Measurements from ENCODE around the gene E2F8.

The E2F8 gene

GRCh38 chr11:19286411-19286810 is 45.7 kb upstream of the E2F8 start:
- H3K36me3 ChIP-seq (ENCODE audit: low read length), result no peaks in the 10 kb centered on the region
- no peak overlapping the region for H3K27ac ChIP-seq (ENCODE audit: low read depth, low read length)
- no peak overlapping the region for H3K9ac ChIP-seq (ENCODE audit: low read length)
- no peak overlapping the region for H3K4me3 ChIP-seq (ENCODE audit: insufficient read depth, low read length, poor library complexity, severe bottlenecking)
- no peaks in the 10 kb centered on the region for H4K20me1 ChIP-seq (ENCODE audit: low read depth, low read length)
- H3K9me3 ChIP-seq (ENCODE audit: insufficient read depth, low read length), result no peaks in the 10 kb centered on the region
- H2AFZ ChIP-seq (ENCODE audit: low read depth, low read length, severe bottlenecking), result no peak overlapping the region
- no peaks in the 10 kb centered on the region for H3K9me2 ChIP-seq (replicated peaks; ENCODE audit: insufficient read depth, low read length)
- no peaks in the 10 kb centered on the region for H3F3A ChIP-seq (ENCODE audit: insufficient read depth)
- H3K27me3 ChIP-seq (ENCODE audit: low read length), result no peaks in the 10 kb centered on the region
- no peak overlapping the region for H3K4me2 ChIP-seq (ENCODE audit: low read depth, low read length, poor library complexity, severe bottlenecking)
- H3K79me2 ChIP-seq (ENCODE audit: insufficient read depth, low read length), result no peaks in the 10 kb centered on the region
- TF ChIP-seq CTCF (IDR thresholded peaks at IDR 0.05; ENCODE audit: insufficient read depth, low read length, poor library complexity, severe bottlenecking) (no peak), EZH2phosphoT487 (conservative IDR thresholded peaks at IDR 0.05; ENCODE audit: low read length) (no peak)

DNA sequence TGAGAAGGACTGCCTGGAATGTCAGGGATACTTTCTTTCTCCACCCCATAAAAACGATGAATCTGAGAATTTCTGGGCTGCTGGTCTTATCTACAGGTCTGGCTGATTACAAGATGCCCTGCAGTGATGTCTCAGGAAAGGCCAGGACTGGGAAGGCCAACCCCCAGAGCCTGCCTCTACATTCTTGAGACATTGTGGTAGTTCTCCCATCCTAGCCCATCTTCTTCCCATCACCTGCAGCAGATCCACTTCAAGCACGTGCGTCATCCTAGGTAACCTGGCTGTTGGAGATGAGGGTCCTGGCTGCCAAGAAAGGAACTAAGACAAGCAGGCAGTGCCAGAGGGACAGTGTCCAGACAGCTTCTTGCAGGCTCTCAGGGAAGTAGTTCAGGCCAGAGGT is 44.1 kb upstream of the E2F8 start:
- Histone ChIP-seq H3K9me2 (replicated peaks; ENCODE audit: insufficient read depth, low read length) (no peaks in the 10 kb centered on the region), H3K27me3 (ENCODE audit: low read length) (no peaks in the 10 kb centered on the region), H3K4me2 (ENCODE audit: low read depth, low read length, poor library complexity, severe bottlenecking) (no peak overlapping the region), H3K36me3 (ENCODE audit: low read length) (no peaks in the 10 kb centered on the region), H3K9ac (ENCODE audit: low read length) (no peak overlapping the region), H3K79me2 (ENCODE audit: insufficient read depth, low read length) (no peaks in the 10 kb centered on the region), H3K9me3 (ENCODE audit: insufficient read depth, low read length) (no peaks in the 10 kb centered on the region), H3K27ac (ENCODE audit: low read depth, low read length) (no peak overlapping the region), H3K4me3 (ENCODE audit: insufficient read depth, low read length, poor library complexity, severe bottlenecking) (no peak overlapping the region), H3F3A (ENCODE audit: insufficient read depth) (no peaks in the 10 kb centered on the region), H2AFZ (ENCODE audit: low read depth, low read length, severe bottlenecking) (no peak overlapping the region), H4K20me1 (ENCODE audit: low read depth, low read length) (no peaks in the 10 kb centered on the region)
- TF ChIP-seq EZH2phosphoT487 (conservative IDR thresholded peaks at IDR 0.05; ENCODE audit: low read length), result no peak
- TF ChIP-seq CTCF (IDR thresholded peaks at IDR 0.05; ENCODE audit: insufficient read depth, low read length, poor library complexity, severe bottlenecking), result no peak

DNA sequence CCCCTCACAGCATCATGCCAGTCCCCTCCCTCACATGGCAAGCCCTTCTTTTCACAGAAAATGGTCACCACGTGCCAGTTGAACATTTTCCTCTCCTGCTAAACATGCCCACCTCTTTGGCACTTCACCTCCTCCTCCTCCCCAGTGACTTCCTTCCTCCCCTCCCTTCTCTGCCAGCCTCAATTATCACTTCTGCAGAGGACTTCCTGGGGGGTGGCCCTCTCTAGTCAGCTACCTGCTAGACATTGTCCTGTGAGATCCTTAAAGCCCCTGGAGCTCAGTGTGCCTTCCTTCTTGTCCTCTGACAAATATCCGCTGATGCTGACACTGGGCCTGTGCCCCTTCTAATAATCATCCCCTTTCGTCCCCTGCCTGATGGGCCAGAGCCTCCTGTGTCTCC is 43.2 kb upstream of the E2F8 start:
- Histone ChIP-seq H3K27me3 (ENCODE audit: low read length) (no peaks in the 10 kb centered on the region), H4K20me1 (ENCODE audit: low read depth, low read length) (no peaks in the 10 kb centered on the region), H3K36me3 (ENCODE audit: low read length) (no peaks in the 10 kb centered on the region), H2AFZ (ENCODE audit: low read depth, low read length, severe bottlenecking) (no peak overlapping the region), H3K9me3 (ENCODE audit: insufficient read depth, low read length) (no peaks in the 10 kb centered on the region), H3K27ac (ENCODE audit: low read depth, low read length) (no peak overlapping the region), H3K4me2 (ENCODE audit: low read depth, low read length, poor library complexity, severe bottlenecking) (no peak overlapping the region), H3K9ac (ENCODE audit: low read length) (no peak overlapping the region), H3K79me2 (ENCODE audit: insufficient read depth, low read length) (no peaks in the 10 kb centered on the region), H3K9me2 (replicated peaks; ENCODE audit: insufficient read depth, low read length) (no peaks in the 10 kb centered on the region), H3K4me3 (ENCODE audit: insufficient read depth, low read length, poor library complexity, severe bottlenecking) (no peak overlapping the region), H3F3A (ENCODE audit: insufficient read depth) (no peaks in the 10 kb centered on the region)
- TF ChIP-seq EZH2phosphoT487 (conservative IDR thresholded peaks at IDR 0.05; ENCODE audit: low read length), result no peak
- TF ChIP-seq CTCF (IDR thresholded peaks at IDR 0.05; ENCODE audit: insufficient read depth, low read length, poor library complexity, severe bottlenecking), result no peak

GRCh38 chr11:19281555-19281954 is 40.8 kb upstream of the E2F8 start:
- Histone ChIP-seq H3K27ac (ENCODE audit: low read depth, low read length) (no peak overlapping the region), H4K20me1 (ENCODE audit: low read depth, low read length) (no peaks in the 10 kb centered on the region), H3K36me3 (ENCODE audit: low read length) (no peaks in the 10 kb centered on the region), H3K79me2 (ENCODE audit: insufficient read depth, low read length) (no peaks in the 10 kb centered on the region), H3K9ac (ENCODE audit: low read length) (no peak overlapping the region), H3F3A (ENCODE audit: insufficient read depth) (no peaks in the 10 kb centered on the region), H3K4me3 (ENCODE audit: insufficient read depth, low read length, poor library complexity, severe bottlenecking) (no peak overlapping the region), H3K27me3 (ENCODE audit: low read length) (no peaks in the 10 kb centered on the region), H3K9me3 (ENCODE audit: insufficient read depth, low read length) (no peaks in the 10 kb centered on the region), H3K4me2 (ENCODE audit: low read depth, low read length, poor library complexity, severe bottlenecking) (no peak overlapping the region), H3K9me2 (replicated peaks; ENCODE audit: insufficient read depth, low read length) (no peaks in the 10 kb centered on the region), H2AFZ (ENCODE audit: low read depth, low read length, severe bottlenecking) (no peak overlapping the region)
- no peak for TF ChIP-seq EZH2phosphoT487 (conservative IDR thresholded peaks at IDR 0.05; ENCODE audit: low read length)
- no peak for TF ChIP-seq CTCF (IDR thresholded peaks at IDR 0.05; ENCODE audit: insufficient read depth, low read length, poor library complexity, severe bottlenecking)

Measured in SU-DHL-6 (cell line).